H1 (cell line): ENCODE results near the gene TBC1D2. TPM values are rescaled to one million over a fixed set of nuclear protein-coding genes. Genes with fewer than 3 reads are reported as not detected.

ENCODE experiments used
- CTCF ChIA-PET: fragments of 300-600 bp; sonication (Branson Sonifier 250); formaldehyde crosslinking; loops from one replicate; lab custom pipeline; 2021; ENCODE audit not compliant: partially characterized antibody; lab: Charles Lee
- POLR2A ChIA-PET: fragments of 300-600 bp; sonication (Branson Sonifier 250); formaldehyde crosslinking; loops from one replicate; lab custom pipeline; 2021; ENCODE audit warnings: inconsistent platforms; ENCODE audit not compliant: partially characterized antibody; lab: Charles Lee
- DNase-seq, 2 experiments: peaks; one replicate each; pipeline versions ENCODE4 v3.0.0 to v3.0.0-alpha.2; 2010 to 2022; ENCODE audit warnings: low spot score in 2 of 2, low read depth in 1 of 2, mixed read lengths in 1 of 2
- FAIRE-seq: peaks from 2 replicates; lab custom pipeline; 2011; peaks lifted over from hg19 to GRCh38; lab: Jason Lieb, UNC
- H2AFZ ChIP-seq: 2 replicates; pipeline ENCODE4 v1.8.1; 2012; ENCODE audit warnings: low read length, inconsistent platforms
- H2AK5ac ChIP-seq: 2 replicates; pipeline ENCODE4 v1.6.1; 2013; ENCODE audit warnings: low read depth, low read length
- H2BK120ac ChIP-seq: replicated peaks from 2 replicates; pipeline ENCODE3; 2013; ENCODE audit warnings: low read depth, low read length, inconsistent platforms
- H2BK12ac ChIP-seq: 2 replicates; pipeline ENCODE4 v1.6.1; 2013; ENCODE audit warnings: low read depth, low read length
- H2BK15ac ChIP-seq: 2 replicates; pipeline ENCODE4 v1.6.1; 2013; ENCODE audit warnings: low read length
- H2BK20ac ChIP-seq: 2 replicates; pipeline ENCODE4 v1.6.1; 2013; ENCODE audit warnings: low read length
- H2BK5ac ChIP-seq: 2 replicates; pipeline ENCODE4 v1.6.1; 2013; ENCODE audit warnings: low read depth, low read length
- H3K14ac ChIP-seq: 2 replicates; pipeline ENCODE4 v1.6.1; 2013; ENCODE audit warnings: inconsistent platforms; ENCODE audit not compliant: insufficient read length
- H3K18ac ChIP-seq: 2 replicates; pipeline ENCODE4 v1.6.1; 2013; ENCODE audit warnings: low read length; ENCODE audit errors: extremely low read depth
- H3K23ac ChIP-seq: 2 replicates; pipeline ENCODE4 v1.6.1; 2013; ENCODE audit warnings: inconsistent platforms; ENCODE audit not compliant: insufficient read length
- H3K23me2 ChIP-seq: 2 replicates; pipeline ENCODE4 v1.6.1; 2013; ENCODE audit warnings: low read depth, low read length
- H3K27ac ChIP-seq: 2 replicates; pipeline ENCODE4 v1.6.1; 2011; ENCODE audit warnings: low read depth, low read length, inconsistent platforms
- H3K27me3 ChIP-seq, 4 experiments: replicated peaks in 1 of 4; 1 replicate in 1 of 4; 2 replicates in 3 of 4; pipeline versions ENCODE4 v1.6.1 to v1.8.1; 2011 to 2013; ENCODE audit warnings: low read length in 3 of 4, mild to moderate bottlenecking in 3 of 4, inconsistent platforms in 2 of 4, mixed read lengths in 2 of 4, moderate library complexity in 1 of 4; ENCODE audit not compliant: control insufficient read depth in 3 of 4, insufficient read depth in 3 of 4; ENCODE audit errors: extremely low read depth in 1 of 4
- H3K36me3 ChIP-seq, 4 experiments: 2 replicates each; pipeline versions ENCODE4 v1.6.1 to v1.8.1; 2011 to 2013; ENCODE audit warnings: mild to moderate bottlenecking in 4 of 4, low read length in 3 of 4, moderate library complexity in 2 of 4, control low read depth in 1 of 4, inconsistent platforms in 1 of 4; ENCODE audit not compliant: insufficient read depth in 4 of 4, control insufficient read depth in 2 of 4
- H3K4ac ChIP-seq: replicated peaks from 2 replicates; pipeline ENCODE3; 2013; ENCODE audit warnings: low read length, low read depth, mixed read lengths, inconsistent platforms; ENCODE audit not compliant: insufficient read length
- H3K4me1 ChIP-seq, 4 experiments: replicated peaks in 1 of 4; 1 replicate in 1 of 4; 2 replicates in 3 of 4; pipeline versions ENCODE4 v1.6.1 to v1.8.1; 2011 to 2013; ENCODE audit warnings: low read length in 3 of 4, inconsistent platforms in 2 of 4, mixed read lengths in 1 of 4; ENCODE audit not compliant: insufficient read depth in 4 of 4, control insufficient read depth in 3 of 4
- H3K4me2 ChIP-seq, 2 experiments: 2 replicates each; pipeline versions ENCODE4 v1.6.1 to v1.8.1; 2011 to 2013; ENCODE audit warnings: low read depth in 2 of 2, low read length in 2 of 2, control low read depth in 1 of 2, inconsistent platforms in 1 of 2, mild to moderate bottlenecking in 1 of 2; ENCODE audit not compliant: insufficient read depth in 1 of 2
- H3K4me3 ChIP-seq, 4 experiments: fragments of 200-600, 300-600 bp in 1 of 4; sonication (generic), shearing (Covaris generic), sonication (Bioruptor Twin) in 1 of 4; 2 replicates each; pipeline versions ENCODE4 v1.5.1 to v1.8.1; 2011 to 2016; ENCODE audit warnings: low read length in 4 of 4, low read depth in 3 of 4, control low read depth in 2 of 4, inconsistent platforms in 2 of 4, mild to moderate bottlenecking in 2 of 4, mixed read lengths in 1 of 4, moderate library complexity in 1 of 4; ENCODE audit not compliant: insufficient read depth in 2 of 4; ENCODE audit errors: extremely low read depth in 1 of 4
- H3K56ac ChIP-seq: replicated peaks from 2 replicates; pipeline ENCODE3; 2013; ENCODE audit warnings: low read depth, mild to moderate bottlenecking, mixed read lengths, low read length, inconsistent platforms; ENCODE audit not compliant: insufficient read length
- H3K79me1 ChIP-seq: 2 replicates; pipeline ENCODE4 v1.6.1; 2013; ENCODE audit warnings: low read depth, low read length, control low read depth
- H3K79me2 ChIP-seq, 2 experiments: 2 replicates each; pipeline versions ENCODE4 v1.6.1 to v1.8.1; 2012 to 2013; ENCODE audit warnings: low read length in 2 of 2, mild to moderate bottlenecking in 2 of 2, inconsistent platforms in 1 of 2; ENCODE audit not compliant: insufficient read depth in 2 of 2, control insufficient read depth in 1 of 2
- H3K9ac ChIP-seq, 4 experiments: replicated peaks in 1 of 4; 1 replicate in 1 of 4; 2 replicates in 3 of 4; pipeline versions ENCODE4 v1.6.1 to v1.8.1; 2011 to 2013; ENCODE audit warnings: low read depth in 3 of 4, low read length in 3 of 4, control low read depth in 2 of 4, mild to moderate bottlenecking in 2 of 4, moderate library complexity in 2 of 4, inconsistent platforms in 1 of 4; ENCODE audit errors: extremely low read depth in 1 of 4
- H3K9me3 ChIP-seq, 2 experiments: 2 replicates each; pipeline versions ENCODE4 v1.6.1 to v1.8.1; 2012 to 2013; ENCODE audit warnings: mild to moderate bottlenecking in 2 of 2, moderate library complexity in 2 of 2, control low read depth in 1 of 2, inconsistent platforms in 1 of 2, low read depth in 1 of 2, low read length in 1 of 2, mixed read lengths in 1 of 2; ENCODE audit not compliant: insufficient read depth in 2 of 2
- H4K20me1 ChIP-seq, 2 experiments: replicated peaks in 1 of 2; 2 replicates each; pipeline versions ENCODE3 to v1.8.1; 2011 to 2013; ENCODE audit warnings: inconsistent platforms in 2 of 2, low read length in 2 of 2, mild to moderate bottlenecking in 1 of 2; ENCODE audit not compliant: insufficient read depth in 2 of 2, control insufficient read depth in 1 of 2
- H4K5ac ChIP-seq: 2 replicates; pipeline ENCODE4 v1.6.1; 2013; ENCODE audit warnings: low read length, low read depth, mixed read lengths, inconsistent platforms; ENCODE audit not compliant: insufficient read length
- H4K8ac ChIP-seq: 2 replicates; pipeline ENCODE4 v1.8.0; 2013; ENCODE audit warnings: mild to moderate bottlenecking, moderate library complexity, low read length, inconsistent platforms; ENCODE audit not compliant: insufficient read depth; ENCODE audit errors: extremely low read depth
- H4K91ac ChIP-seq: replicated peaks from 2 replicates; pipeline ENCODE3; 2013; ENCODE audit warnings: low read length, mixed read lengths, inconsistent platforms; ENCODE audit not compliant: insufficient read length
- BCL11A ChIP-seq, 2 experiments: IDR thresholded peaks; one replicate each; pipeline ENCODE4 v1.6.1; 2011; ENCODE audit warnings: low read depth in 2 of 2, low read length in 2 of 2, mild to moderate bottlenecking in 2 of 2
- BRCA1 ChIP-seq: IDR thresholded peaks from 2 replicates; pipeline ENCODE4 v1.6.1; 2012; ENCODE audit warnings: low read depth, low read length, improper control_type of control experiment
- EGR1 ChIP-seq: IDR thresholded peaks from 2 replicates; pipeline ENCODE4 v1.6.1; 2011; ENCODE audit warnings: low read depth, low read length, borderline replicate concordance
- GTF2F1 ChIP-seq: IDR thresholded peaks from 2 replicates; pipeline ENCODE4 v1.6.1; 2012; ENCODE audit warnings: low read depth, low read length, improper control_type of control experiment, borderline replicate concordance
- JUND ChIP-seq: IDR thresholded peaks from 2 replicates; pipeline ENCODE4 v1.6.1; 2011; ENCODE audit warnings: mild to moderate bottlenecking, improper control_type of control experiment, low read length
- RFX5 ChIP-seq: IDR thresholded peaks from 2 replicates; pipeline ENCODE4 v1.6.1; 2011; ENCODE audit warnings: low read depth, low read length, improper control_type of control experiment, borderline replicate concordance
- RNF2 ChIP-seq: fragments of 200-900, 300-1000 bp; sonication (generic); IDR thresholded peaks from 2 replicates; pipeline ENCODE4 v1.7.1; 2016; ENCODE audit warnings: borderline replicate concordance, low read depth, mild to moderate bottlenecking, antibody characterized with exemption, low read length; ENCODE audit not compliant: poor library complexity, severe bottlenecking; ENCODE audit errors: missing control alignments
- SP4 ChIP-seq: IDR thresholded peaks from 2 replicates; pipeline ENCODE4 v1.6.1; 2012; ENCODE audit warnings: low read length, inconsistent platforms
- SRF ChIP-seq: IDR thresholded peaks from 2 replicates; pipeline ENCODE4 v1.6.1; 2011; ENCODE audit warnings: mild to moderate bottlenecking, low read depth, low read length, moderate library complexity
- TBP ChIP-seq: IDR thresholded peaks from 2 replicates; pipeline ENCODE4 v1.6.1; 2011; ENCODE audit warnings: low read depth, low read length, improper control_type of control experiment
- ZNF274 ChIP-seq: IDR thresholded peaks from 2 replicates; pipeline ENCODE4 v1.7.0; 2012; ENCODE audit warnings: low read length, borderline replicate concordance; ENCODE audit errors: extremely low read depth
- WGBS, 2 experiments: shearing (Covaris generic) in 1 of 2; methylation state at CpG; one replicate each; pipeline versions ENCODE4 v1.1.6 to v1.1.7; 2013 to 2015; ENCODE audit warnings: low lambda C conversion rate in 2 of 2, mixed read lengths in 2 of 2, inconsistent platforms in 1 of 2, low coverage in 1 of 2, missing lambda C conversion rate in 1 of 2; ENCODE audit not compliant: insufficient replicate concordance in 2 of 2, insufficient coverage in 1 of 2, insufficient read length in 1 of 2; ENCODE audit errors: extremely low coverage in 1 of 2, missing lambda C conversion rate in 1 of 2; 5-methylcytosine and 5-hydroxymethylcytosine counted together
- polyA plus RNA-seq, 7 experiments: library from polyadenylated mRNA; depleted of rRNA in 3 of 7; stranded (reverse) in 5 of 7; unstranded in 2 of 7; fragments of >200 nt in 5 of 7; fragments of 200-250 nt in 2 of 7; gene quantifications; 1 replicate in 5 of 7; 2 replicates in 1 of 7; 4 replicates in 1 of 7; pipeline versions ENCODE4 v1.2.1 to v1.2.3, GENCODE V29; 2011 to 2013; ENCODE audit warnings: missing spikeins in 2 of 7, mixed read lengths in 2 of 7
- total RNA-seq: library from RNA; stranded (reverse); fragmentation: NEBNext Ultra II Directional; extraction: Animal tissue kit (Norgen Biotek cat#: 25700); gene quantifications from 2 replicates; pipeline ENCODE4 v1.2.1, GENCODE V29; 2021

The TBC1D2 gene
- total and polyA plus RNA-seq, 2 of the 8 experiments (the other 6 are each of a cell fraction or from before 2014, with no cell fraction given): 7.4 TPM

DNA sequence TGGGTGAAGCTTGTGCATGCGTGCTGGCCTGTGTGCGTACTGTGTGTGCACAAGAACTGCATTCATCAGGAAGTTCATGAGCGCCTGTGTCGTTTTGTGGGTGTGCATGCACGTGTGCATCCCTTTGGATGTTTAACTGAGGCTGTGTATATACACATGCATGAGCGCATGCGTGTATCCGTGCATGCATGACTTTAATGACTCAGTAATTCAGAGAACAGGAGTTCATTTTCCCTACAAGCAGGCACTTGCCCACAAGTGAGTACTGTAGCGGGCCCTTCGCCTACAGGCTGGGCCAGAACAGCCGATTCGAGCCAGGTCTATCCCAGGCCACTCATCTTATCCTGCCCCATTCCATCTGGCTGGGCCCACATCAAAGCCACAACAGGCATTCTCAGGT lies 92.8 kb downstream of the TBC1D2 start:
- TF ChIP-seq SRF (no peak), BCL11A (IDR thresholded peaks at IDR 0.05; ENCODE audit: low read depth in 2 of 2, low read length in 2 of 2) (no peak), EGR1 (no peak), SP4 (no peak), GTF2F1 (no peak), JUND (no peak), TBP (no peak), RNF2 (no peak), BRCA1 (no peak), RFX5 (no peak), ZNF274 (no peak)
- Histone ChIP-seq H3K14ac (no peak overlapping the region), H3K36me3 (no peaks in the 10 kb centered on the region), H4K91ac (no peak overlapping the region), H3K27ac (no peak overlapping the region), H3K27me3 (peaks cover 0 to 2% (median 0%) of the 10 kb centered on the region in 4 experiments; a peak in 1 of 7 replicates), H3K9ac (no peak overlapping the region), H4K20me1 (peaks cover 2 to 9% of the 10 kb centered on the region in 2 experiments), H4K5ac (no peak overlapping the region), H3K4ac (no peak overlapping the region), H2AK5ac (no peak overlapping the region), H2BK5ac (0 out of 2 replicates have a peak overlapping the region, but pooled peaks have one; percentile 2), H3K4me1 (peaks cover 0 to 2% (median 0%) of the 10 kb centered on the region in 4 experiments; a peak in 3 of 7 replicates), H3K18ac (no peak overlapping the region), H3K4me3 (no peak overlapping the region), H2BK15ac (no peak overlapping the region), H3K79me1 (peaks cover 6% of the 10 kb centered on the region), H3K4me2 (no peak overlapping the region), H2BK120ac (no peak overlapping the region), H3K23ac (no peak overlapping the region), H3K79me2 (no peaks in the 10 kb centered on the region; a peak in 1 of 4 replicates), H2AFZ (no peak overlapping the region), H2BK20ac (no peak overlapping the region), H4K8ac (peak overlapping the region; percentile 0; the same call in 1 of the 2 replicates), H2BK12ac (no peak overlapping the region), H3K9me3 (no peaks in the 10 kb centered on the region), H3K23me2 (no peaks in the 10 kb centered on the region), H3K56ac (no peak overlapping the region)
- FAIRE-seq (no peak), DNase-seq (no peak)
- 91% methylated on average over 12 of the region's 12 CpGs; no CpG with 5 or more reads in 1 of the 2 experiments for WGBS, 2 experiments
- POLR2A ChIA-PET: no interaction called here
- CTCF ChIA-PET: interaction anchor here (1.1 to 1.4 kb wide), 3 partner anchors 9 to 88 kb away, joined by 3 to 5 read pairs (median 4); no protein-coding TSS in a partner anchor
